GM12878 (cell line): ENCODE measurements around the gene ZNF283. TPM values are rescaled to one million over a fixed set of nuclear protein-coding genes. Genes with fewer than 3 reads are reported as not detected.

Source experiments
- CHD1 ChIP-seq: IDR thresholded peaks from 2 replicates; pipeline ENCODE4 v1.6.1; 2012; ENCODE audit warnings: low read depth, low read length, improper control_type of control experiment
- CHD2 ChIP-seq: IDR thresholded peaks from 2 replicates; pipeline ENCODE4 v1.6.1; 2011; ENCODE audit warnings: low read depth, low read length, improper control_type of control experiment, borderline replicate concordance
- EED ChIP-seq: sonication (generic); IDR thresholded peaks from 2 replicates; pipeline ENCODE4 v1.6.1; 2016; ENCODE audit warnings: antibody characterized with exemption, low read depth
- JUNB ChIP-seq: IDR thresholded peaks from 2 replicates; pipeline ENCODE4 v1.6.1; 2016; ENCODE audit warnings: antibody characterized with exemption, mild to moderate bottlenecking
- MLLT1 ChIP-seq: fragments of 450-650 bp; IDR thresholded peaks from 2 replicates; pipeline ENCODE4 v1.6.1; 2016; ENCODE audit warnings: mild to moderate bottlenecking
- NBN ChIP-seq: fragments of 450-650 bp; IDR thresholded peaks from 2 replicates; pipeline ENCODE4 v1.6.1; 2016
- NFYB ChIP-seq: IDR thresholded peaks from 2 replicates; pipeline ENCODE4 v1.6.1; 2011; ENCODE audit warnings: low read depth, mild to moderate bottlenecking, low read length, improper control_type of control experiment, moderate library complexity; ENCODE audit not compliant: insufficient read depth
- NKRF ChIP-seq: fragments of 450-650 bp; conservative IDR thresholded peaks from 2 replicates; pipeline ENCODE4 v1.6.1; 2017; ENCODE audit warnings: mild to moderate bottlenecking, moderate library complexity
- PBX3 ChIP-seq: IDR thresholded peaks from 2 replicates; pipeline ENCODE4 v1.6.1; 2011; ENCODE audit warnings: mild to moderate bottlenecking, low read depth, low read length, moderate library complexity; ENCODE audit not compliant: insufficient replicate concordance
- RELB ChIP-seq: fragments of 450-650 bp; IDR thresholded peaks from 2 replicates; pipeline ENCODE4 v1.6.1; 2017; ENCODE audit warnings: low read depth, mild to moderate bottlenecking, moderate library complexity
- REST ChIP-seq: IDR thresholded peaks from 2 replicates; pipeline ENCODE4 v1.6.1; 2012; ENCODE audit warnings: mild to moderate bottlenecking, low read depth, low read length
- STAT3 ChIP-seq: IDR thresholded peaks from 2 replicates; pipeline ENCODE4 v1.6.1; 2011; ENCODE audit warnings: low read depth, low read length, improper control_type of control experiment
- ZBTB11 ChIP-seq: fragments of 450-650 bp; formaldehyde crosslinking; IDR thresholded peaks from 2 replicates; pipeline ENCODE4 v1.5.0; 2022; ENCODE audit warnings: mild to moderate bottlenecking, missing genetic modification characterization
- polyA plus RNA-seq, 11 experiments: library from polyadenylated mRNA; depleted of rRNA in 4 of 11; unstranded in 6 of 11; stranded (reverse) in 5 of 11; fragments of >200 nt; fragmentation: Nextera tagmentation in 4 of 11; fragmentation: Illumina TruSeq in 1 of 11; extraction: Ambion mirVana in 4 of 11; extraction: Trizol in 1 of 11; gene quantifications; 1 replicate in 1 of 11; 2 replicates in 10 of 11; pipeline versions ENCODE4 v1.2.1 to v1.2.3, GENCODE V29; 2011 to 2016; ENCODE audit warnings: inconsistent platforms in 2 of 11, missing spikeins in 2 of 11, low read depth in 1 of 11
- total RNA-seq, 4 experiments: library from RNA; depleted of rRNA in 3 of 4; stranded (reverse); fragments of >200 nt in 3 of 4; fragmentation: Illumina TruSeq in 1 of 4; extraction: Trizol in 1 of 4; gene quantifications; 2 replicates each; pipeline versions ENCODE4 v1.2.1 to v1.2.3, GENCODE V29; 2013 to 2021

The ZNF283 gene
- total and polyA plus RNA-seq, 10 of the 15 experiments (the other 5 are each of a cell fraction or from before 2014, with no cell fraction given), result 2.2 to 7.8 (median 3.7) TPM

GRCh38 chr19:43784981-43785808, 41.9 kb upstream of the ZNF283 start (continued):
- no peak for TF ChIP-seq STAT3
- TF ChIP-seq RELB, result peak; percentile 58
- TF ChIP-seq CHD1, result no peak
- no peak for TF ChIP-seq NBN
- TF ChIP-seq MLLT1, result no peak
- no peak for TF ChIP-seq NFYB
- no peak for TF ChIP-seq JUNB
- no peak for TF ChIP-seq REST
- TF ChIP-seq NKRF, result no peak
- no peak for TF ChIP-seq PBX3
- no peak for TF ChIP-seq ZBTB11
- peak; percentile 75; the same call in 1 of the 2 replicates for TF ChIP-seq EED
- TF ChIP-seq CHD2, result no peak
